Measurements from ENCODE around the gene ACOT2.
"Not testable (repeated sequence)": the region's sequence is repeated elsewhere in the genome, so short reads cannot be mapped to it uniquely, and the experiment has no call there.

DNA sequence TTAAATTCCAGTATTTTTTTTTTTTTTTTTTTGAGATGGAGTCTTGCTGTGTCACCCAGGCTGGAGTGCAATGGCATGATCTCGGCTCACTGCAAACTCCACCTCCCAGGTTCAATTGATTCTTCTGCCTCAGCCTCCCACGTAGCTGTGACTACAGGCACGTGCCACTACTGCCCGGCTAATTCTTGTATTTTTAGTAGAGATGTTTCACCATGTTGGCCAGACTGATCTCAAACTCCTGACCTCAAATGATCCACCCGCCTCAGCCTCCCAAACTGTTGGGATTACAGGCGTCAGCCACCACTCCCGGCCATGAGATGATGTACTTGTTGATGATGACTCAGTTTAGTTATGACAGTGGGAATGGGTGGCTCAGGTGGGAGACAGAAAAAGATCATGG is 5.2 kb downstream of the ACOT2 start:
- TF ChIP-seq, protein P1, sequence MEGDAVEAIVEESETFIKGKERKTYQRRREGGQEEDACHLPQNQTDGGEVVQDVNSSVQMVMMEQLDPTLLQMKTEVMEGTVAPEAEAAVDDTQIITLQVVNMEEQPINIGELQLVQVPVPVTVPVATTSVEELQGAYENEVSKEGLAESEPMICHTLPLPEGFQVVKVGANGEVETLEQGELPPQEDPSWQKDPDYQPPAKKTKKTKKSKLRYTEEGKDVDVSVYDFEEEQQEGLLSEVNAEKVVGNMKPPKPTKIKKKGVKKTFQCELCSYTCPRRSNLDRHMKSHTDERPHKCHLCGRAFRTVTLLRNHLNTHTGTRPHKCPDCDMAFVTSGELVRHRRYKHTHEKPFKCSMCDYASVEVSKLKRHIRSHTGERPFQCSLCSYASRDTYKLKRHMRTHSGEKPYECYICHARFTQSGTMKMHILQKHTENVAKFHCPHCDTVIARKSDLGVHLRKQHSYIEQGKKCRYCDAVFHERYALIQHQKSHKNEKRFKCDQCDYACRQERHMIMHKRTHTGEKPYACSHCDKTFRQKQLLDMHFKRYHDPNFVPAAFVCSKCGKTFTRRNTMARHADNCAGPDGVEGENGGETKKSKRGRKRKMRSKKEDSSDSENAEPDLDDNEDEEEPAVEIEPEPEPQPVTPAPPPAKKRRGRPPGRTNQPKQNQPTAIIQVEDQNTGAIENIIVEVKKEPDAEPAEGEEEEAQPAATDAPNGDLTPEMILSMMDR (IDR thresholded peaks at IDR 0.05; ENCODE audit: low read depth, low read length, poor library complexity, severe bottlenecking): not testable (repeated sequence)
- TF ChIP-seq EZH2phosphoT487 (IDR thresholded peaks at IDR 0.05; ENCODE audit: borderline replicate concordance, low read length): not testable (repeated sequence)

Data from DOHH2 (cell line).